Fibroblast of mammary gland (primary cell): ENCODE data around the gene NR1I3.

Experiments
- DNase-seq: peaks from one replicate; pipeline ENCODE4 v3.0.0-alpha.2; 2010; ENCODE audit warnings: low read depth
- H3K4me3 ChIP-seq: 2 replicates; pipeline ENCODE4 v1.5.1; 2011; ENCODE audit warnings: low read depth, mild to moderate bottlenecking, low read length, moderate library complexity; ENCODE audit not compliant: control insufficient read depth
- TF ChIP-seq, protein P1 (sequence below): conservative IDR thresholded peaks from 2 replicates; pipeline ENCODE4 v1.5.1; 2011; ENCODE audit warnings: low read depth, low read length, inconsistent platforms; ENCODE audit not compliant: control insufficient read depth, insufficient read depth

NR1I3 gene

DNA sequence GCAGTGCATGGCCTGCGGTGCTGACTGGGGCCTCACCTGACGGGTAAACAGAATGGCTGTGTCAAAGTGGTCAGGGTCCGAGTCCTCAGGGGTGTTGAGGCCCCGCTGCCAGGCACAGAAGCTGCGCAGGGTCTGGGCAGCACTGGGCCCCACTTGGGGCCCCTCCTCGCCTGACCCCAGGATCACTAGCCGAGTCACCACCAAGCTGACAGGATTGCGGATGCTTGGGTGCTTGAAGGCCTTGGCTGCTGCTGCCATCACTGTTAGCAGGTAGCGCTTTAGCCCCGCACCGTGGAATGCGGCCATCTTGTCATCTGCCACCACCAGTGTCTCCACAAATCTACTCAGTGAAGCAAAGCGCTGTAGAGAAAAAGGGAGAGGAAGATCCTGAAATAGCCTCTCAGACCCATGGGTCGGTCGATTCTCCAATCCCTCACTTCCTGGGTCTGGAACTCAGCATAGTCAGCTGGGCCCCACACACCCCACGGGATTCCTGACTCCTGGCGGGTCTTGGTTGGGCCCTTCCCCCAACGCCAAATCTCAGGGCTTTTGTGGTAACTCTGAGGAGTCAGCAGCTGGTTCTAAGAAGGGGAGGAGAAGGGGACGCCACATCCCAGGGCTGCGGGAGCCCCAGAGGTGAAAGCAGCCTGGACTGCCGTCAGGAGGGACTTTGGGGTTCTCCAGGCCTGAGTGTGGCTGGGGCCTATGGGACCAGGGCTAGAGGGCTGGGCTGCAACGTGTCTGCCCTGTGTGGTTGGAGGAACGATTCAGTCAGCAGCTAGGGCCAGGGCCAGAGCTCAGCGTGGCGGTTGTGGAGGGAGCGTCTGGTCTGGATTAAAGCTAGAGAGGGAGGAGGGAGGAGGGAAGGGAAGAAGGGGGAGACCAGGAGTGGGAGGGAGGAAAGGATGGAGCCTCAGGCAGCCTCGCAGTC, 41.2 kb downstream of the NR1I3 start:
- peak; percentile 93 for DNase-seq
- TF ChIP-seq, protein P1, sequence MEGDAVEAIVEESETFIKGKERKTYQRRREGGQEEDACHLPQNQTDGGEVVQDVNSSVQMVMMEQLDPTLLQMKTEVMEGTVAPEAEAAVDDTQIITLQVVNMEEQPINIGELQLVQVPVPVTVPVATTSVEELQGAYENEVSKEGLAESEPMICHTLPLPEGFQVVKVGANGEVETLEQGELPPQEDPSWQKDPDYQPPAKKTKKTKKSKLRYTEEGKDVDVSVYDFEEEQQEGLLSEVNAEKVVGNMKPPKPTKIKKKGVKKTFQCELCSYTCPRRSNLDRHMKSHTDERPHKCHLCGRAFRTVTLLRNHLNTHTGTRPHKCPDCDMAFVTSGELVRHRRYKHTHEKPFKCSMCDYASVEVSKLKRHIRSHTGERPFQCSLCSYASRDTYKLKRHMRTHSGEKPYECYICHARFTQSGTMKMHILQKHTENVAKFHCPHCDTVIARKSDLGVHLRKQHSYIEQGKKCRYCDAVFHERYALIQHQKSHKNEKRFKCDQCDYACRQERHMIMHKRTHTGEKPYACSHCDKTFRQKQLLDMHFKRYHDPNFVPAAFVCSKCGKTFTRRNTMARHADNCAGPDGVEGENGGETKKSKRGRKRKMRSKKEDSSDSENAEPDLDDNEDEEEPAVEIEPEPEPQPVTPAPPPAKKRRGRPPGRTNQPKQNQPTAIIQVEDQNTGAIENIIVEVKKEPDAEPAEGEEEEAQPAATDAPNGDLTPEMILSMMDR, result no peak
- peak overlapping the region; percentile 85 for H3K4me3 ChIP-seq

DNA sequence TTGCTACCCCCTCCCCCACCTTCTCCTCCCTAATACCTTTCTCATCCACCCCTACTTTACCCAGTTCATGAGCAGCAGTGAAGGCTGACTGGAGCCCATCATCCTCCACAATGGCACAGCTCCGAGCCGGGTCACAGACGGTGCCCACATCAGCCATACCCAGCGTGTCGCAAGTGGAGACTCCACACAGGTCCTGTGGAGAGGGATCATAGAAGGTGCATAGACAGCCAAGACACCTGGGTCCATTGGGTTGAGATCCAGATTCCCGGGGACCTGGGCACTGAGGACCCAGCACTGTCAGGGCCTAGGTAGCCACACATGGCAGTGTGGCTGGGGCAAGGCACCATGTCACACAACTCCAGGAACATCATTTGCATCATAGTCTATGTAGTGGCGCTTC, 41.9 kb downstream of the NR1I3 start:
- DNase-seq, result no peak
- TF ChIP-seq, protein P1, result no peak
- H3K4me3 ChIP-seq, result peak overlapping the region; percentile 85

DNA sequence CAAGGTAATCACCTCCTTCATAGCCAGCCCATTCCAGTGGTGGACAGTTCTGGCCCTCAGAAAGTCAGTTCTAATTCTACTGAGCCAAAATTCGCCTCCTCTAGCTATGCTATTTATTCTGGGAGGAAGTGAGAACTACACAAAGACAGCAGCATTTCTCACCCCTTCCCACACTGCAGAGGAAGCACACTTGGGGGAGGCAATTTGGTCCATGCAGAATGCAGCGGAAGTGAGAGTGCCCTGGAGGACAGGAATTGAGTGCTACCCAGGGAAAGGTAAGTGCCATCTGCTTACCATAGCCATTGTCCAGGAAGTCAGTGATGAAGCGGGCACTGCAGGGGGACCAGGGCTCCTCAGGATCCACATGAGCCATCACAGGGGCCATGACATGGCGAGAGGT, 42.8 kb downstream of the NR1I3 start:
- TF ChIP-seq, protein P1, result no peak
- peak overlapping the region; percentile 1 for H3K4me3 ChIP-seq
- DNase-seq, result no peak

DNA sequence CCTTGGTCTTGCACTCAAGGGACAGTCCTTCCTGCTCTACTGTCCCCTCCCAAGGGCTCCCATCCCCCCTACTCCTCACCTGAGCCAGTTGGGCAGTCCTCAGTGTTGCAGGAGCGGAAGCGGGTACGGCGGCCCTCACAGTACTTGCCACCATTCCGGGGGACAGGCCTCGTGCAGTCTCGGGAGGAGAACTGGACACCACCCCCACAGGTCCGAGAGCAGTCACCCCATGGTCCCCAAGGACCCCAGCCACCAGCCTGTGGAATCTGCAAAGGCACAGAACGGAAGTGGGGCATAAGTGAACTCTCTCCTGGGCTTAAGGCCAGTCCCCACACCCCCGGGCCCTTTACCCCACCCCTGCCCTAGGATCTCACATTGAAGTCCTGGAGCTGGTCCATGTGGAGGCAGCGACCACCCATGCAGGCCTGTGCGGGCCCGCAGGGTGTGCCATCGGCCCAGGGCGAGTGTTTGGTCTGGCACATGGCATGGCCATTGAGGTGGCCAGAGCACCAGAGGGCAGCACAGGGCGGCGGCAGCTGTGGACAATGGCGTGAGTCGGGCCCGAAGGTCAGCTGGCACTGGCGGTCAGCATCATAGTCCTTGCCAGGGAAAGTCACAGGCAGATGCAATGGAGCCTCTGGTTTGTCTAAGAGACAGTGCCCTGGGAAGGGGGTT, 44.3 kb downstream of the NR1I3 start:
- TF ChIP-seq, protein P1, result no peak
- H3K4me3 ChIP-seq, result no peak overlapping the region
- peak; percentile 49 for DNase-seq

DNA sequence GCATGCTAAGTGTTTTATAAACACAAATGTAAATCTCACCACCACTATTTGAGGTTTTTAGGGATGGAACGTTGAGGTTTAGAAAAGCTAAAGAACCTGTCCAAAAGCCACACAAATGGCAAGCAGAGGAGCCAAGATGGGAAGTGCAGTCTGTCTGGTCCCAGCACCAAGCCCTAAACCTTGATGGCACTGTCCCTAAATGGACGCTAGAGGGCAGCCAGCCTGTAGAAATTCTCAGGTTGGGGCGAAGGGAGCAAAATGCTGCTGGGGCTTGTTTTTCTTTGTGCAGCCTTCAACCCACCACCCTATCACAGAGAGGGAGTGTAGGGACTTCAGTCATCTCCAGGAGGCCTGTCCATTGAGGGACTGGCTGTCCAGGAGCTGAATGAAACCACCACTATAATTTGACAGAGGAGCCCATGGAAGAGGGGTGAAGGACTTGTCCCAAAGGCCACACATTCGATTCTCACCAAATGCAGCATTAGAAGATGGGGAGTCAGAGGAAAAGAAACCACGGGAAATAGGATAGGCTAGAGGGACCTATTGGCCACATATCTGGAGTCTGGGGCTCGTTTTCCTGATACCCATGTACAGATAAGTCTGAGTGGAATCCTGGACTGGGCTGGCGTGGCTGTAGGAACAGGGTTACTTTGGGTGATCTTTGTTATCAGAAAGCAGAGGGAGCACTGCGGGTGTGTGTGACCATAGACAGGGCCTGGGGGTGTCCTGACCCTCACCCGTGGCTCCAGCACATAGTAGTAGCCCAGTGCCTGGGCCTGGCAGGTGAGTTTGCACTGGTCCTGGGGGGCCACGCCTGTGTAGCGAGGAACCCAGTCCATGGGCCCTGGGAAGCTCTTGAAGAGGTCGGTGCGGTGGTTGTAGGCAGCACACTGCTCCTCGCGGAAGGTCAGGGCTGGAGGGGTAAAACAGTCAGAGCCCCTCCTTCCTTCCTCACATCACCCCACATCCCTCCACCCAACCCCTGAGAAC, 45.2 kb downstream of the NR1I3 start:
- H3K4me3 ChIP-seq, result no peak overlapping the region
- peak; percentile 84 for DNase-seq
- TF ChIP-seq, protein P1, result peak; percentile 91

DNA sequence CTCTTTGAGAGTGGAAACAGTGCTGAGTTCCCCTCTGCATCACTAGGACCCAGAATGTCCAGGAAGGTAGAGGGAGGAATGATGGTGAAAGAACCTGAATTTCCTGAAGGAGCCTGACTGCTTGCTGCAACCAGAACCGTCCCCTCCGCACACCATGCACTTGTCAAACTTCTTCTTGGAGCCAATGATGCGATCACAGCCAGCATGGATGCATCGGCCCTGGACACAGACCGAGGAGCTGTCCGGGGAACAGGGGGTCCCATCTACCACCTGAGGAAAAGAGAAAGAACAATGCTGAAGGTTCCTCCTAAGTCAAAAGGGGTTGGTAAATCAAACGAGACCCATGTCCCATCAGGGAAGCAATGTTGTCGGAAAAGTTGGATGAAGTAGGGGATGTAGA, 46.0 kb downstream of the NR1I3 start:
- no peak overlapping the region for H3K4me3 ChIP-seq
- TF ChIP-seq, protein P1, result no peak

More for the DNA sequence above, 46.0 kb downstream of the NR1I3 start:
- no peak for DNase-seq
